GM18909 (cell line): ENCODE results near the gene ETHE1.
A peak's percentile ranks its signal among the peaks of the same experiment; 100 is the strongest.
"Not testable (repeated sequence)": the region's sequence is repeated elsewhere in the genome, so short reads cannot be mapped to it uniquely, and the experiment has no call there.

ENCODE experiments used
- ATAC-seq: cut with Tn5 transposase; IDR thresholded peaks from one replicate; pipeline ENCODE4 v1.9.1; 2021; ENCODE audit warnings: mild to moderate bottlenecking; ENCODE audit not compliant: unreplicated experiment, poor library complexity

The ETHE1 gene

DNA sequence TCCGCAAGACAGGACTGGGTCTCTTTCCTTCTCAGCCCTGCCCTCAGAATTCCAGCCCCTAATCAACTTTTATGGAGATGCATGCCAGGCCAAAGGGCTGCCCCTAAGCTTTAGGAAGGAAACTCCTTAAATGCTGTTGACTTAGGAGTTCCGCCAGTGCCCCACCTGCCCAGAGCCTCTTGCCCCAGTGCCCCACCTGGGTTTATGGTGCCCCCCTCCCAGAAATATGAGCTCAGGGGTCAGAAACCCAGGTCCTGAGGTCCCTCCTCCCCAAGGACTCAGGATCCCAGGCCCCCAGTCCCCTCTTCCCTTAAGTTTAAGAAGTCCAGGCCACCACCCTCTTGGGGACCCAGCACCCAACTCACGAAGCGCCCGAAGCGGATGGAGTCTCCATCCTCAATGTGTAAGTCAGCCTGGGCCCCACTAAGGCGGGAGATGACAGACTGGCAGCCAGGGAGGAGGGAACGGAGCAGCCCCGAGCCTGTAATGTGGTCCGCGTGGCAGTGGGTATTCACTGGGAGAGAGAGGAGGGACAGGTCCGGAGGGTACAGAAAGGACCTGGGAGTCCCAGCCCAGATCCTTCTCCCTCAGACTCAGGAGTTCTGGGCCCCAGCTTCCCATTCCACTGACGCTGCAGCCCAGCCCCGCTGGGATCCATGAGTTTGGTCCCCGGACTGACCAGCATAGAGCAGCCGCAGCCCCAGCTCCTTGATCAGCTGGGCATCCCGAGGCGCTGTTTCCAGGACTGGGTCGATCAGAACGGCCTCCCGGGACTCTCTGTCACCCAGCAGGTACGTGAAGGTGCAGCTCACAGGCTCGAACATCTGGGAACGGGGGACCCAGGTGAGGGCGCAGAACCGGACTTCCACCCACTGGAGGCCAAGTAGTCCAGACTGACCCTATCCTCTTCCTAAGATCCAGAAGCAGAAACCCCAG, 897 bp downstream of the ETHE1 start:
- no peak for ATAC-seq

DNA sequence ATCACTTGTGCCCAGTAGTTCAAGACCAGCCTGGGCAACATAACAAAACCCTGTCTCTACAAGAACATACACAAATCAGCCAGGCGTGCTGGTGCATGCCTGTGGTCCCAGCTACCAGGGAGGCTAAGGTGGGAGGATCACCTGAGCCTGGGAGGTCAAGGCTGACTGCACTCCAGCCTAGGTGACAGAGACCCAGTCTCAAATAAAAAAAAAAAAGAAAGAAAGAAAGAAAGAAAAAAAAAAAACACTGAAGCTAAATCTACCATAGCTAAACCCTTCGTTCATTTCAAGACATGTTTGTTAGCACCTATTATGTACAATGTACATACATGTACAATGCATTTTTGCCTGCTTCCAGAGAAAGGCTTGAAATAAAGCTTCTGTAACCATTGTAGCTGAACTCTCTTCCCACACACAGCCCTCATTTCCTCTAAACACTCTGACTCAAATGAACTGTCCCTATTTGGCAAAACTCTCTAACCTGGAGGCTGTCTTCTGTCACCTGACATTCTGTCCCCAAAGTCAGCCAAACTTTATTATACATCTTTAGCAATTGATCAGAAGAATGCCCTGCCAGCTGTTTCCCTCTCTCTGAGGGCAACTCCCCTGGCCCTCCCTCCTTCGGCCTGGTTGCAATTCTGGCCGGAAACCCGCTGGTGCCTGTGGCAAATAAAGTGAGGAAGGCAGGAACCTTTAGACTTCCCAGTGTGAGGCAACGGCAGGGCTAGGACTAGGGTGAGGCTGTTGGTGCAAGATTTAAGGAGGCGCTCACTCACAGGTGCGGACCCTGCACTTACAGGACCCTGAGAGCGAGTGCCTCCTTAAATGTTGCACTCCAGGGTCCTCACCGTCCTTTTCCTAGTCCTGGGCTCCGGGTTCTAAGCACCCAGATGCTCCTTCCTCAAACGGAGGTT, 1.8 kb downstream of the ETHE1 start:
- no peak for ATAC-seq

DNA sequence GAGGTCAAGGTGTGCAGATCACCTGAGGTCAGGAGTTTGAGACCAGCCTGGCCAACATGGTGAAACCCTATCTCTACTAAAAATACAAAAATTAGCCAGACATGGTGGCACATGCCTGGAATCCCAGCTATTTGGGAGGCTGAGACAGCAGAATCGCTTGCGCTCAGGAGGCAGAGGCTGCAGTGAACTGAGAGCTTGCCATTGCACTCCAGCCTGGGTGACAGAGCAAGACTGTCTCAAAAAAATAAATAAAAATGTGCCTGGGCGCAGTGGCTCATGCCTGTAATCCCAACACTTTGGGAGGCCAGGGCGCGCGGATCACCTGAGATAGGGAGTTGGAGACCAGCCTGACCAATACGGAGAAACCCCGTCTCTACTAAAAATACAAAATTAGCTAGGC, 3.3 kb downstream of the ETHE1 start:
- not testable (repeated sequence) for ATAC-seq

DNA sequence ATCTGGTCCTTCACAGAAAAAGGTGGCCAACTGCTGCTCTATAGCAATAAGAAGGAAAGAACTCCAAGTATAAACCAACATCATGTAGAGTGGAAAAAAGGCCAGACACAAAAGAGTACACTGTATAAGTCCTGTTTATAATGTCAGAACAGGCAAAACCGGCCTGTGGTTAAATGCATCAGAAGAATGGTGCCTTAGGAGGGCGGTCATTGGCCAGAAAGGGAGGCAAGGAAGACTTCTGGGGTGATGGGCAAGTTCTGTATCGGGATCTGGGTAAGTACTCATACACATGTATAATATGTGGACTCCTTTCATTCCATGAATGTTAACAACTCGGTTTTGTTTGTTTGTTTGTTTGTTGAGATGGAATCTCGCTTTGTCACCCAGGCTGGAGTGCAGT, 4.1 kb downstream of the ETHE1 start:
- no peak for ATAC-seq

DNA sequence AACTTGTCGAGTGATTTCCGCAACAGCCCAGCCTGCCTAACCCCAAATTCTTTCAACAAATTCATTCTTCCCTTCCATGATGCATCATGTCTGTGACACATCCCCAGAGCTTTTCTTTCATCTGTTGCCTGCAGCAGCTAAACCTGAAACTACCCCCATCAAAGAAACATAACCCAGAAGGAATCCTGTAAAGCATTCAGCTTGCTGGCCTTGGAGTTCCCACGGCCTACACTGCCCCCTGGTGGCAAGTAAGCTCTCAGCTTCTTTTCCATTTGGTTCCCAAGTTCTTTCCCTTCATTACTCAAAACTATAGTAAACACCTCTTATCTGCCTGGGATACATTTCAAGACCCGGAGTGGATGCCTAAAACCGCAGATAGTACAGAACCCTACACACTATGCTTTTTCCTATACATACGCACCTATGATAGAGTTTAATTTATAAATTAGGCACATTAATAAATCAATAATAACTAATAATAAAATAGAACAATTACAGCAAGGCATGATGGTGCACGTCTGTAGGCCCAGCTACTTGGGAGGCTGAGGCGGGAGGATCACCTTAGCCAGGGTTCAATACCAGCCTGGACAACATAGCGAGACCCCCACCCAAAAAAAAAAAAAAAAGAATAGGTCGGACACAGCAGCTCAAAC, 7.4 kb downstream of the ETHE1 start:
- ATAC-seq = no peak

DNA sequence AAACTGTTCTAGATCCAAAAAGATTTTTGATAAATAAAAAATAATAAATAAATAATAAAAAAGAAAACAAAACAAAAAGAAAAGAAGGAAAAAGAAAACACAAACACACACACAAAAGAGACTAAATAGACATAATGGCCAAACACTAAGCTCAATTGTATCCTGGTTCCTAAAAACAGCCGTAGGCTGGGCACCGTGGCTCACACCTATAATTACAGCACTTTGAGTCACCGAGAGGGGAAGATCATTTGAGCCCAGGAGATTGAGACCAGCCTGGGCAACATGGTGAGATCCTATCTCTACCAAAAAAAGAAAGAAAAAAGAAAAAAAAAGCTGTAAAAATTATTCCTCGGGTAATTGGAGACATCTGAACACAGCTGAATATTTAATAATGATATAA, 8.9 kb downstream of the ETHE1 start:
- no peak for ATAC-seq

DNA sequence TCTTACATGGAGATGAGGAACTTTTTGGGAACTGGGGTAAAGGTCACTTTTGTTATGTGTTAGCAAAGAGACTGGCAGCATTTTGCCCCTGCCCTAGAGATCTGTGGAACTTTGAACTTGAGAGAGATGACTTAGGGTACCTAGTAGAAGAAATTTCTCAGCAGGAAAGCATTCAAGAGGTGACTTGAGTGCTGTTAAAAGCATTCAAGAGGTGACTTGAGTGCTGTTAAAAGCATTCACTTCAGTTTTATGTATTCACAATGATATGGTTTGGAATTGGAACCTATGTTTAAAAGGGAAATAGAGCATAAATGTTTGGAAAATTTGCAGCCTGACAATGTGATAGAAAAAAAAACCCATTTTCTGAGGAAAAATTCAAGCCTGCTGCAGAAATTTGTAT, 14.6 kb downstream of the ETHE1 start:
- not testable (repeated sequence) for ATAC-seq

DNA sequence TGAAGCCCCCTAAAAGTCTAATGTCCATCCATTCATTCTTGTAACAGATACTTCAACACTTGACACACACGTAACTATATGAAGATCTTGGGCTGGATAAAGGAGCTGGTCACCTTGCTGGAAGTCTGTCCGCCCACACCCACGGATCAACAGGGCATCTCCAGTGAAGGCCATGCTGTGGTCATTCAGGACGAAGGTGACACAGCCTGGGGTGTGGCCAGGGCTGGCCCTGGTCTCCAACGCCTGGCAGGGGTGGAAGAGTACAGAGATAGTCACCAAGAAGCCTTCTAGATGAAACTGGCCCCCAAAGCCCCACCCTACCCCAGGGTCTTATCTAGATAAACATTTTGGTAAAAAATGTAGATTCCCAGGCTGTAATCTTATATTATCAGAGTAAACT, 15.7 kb downstream of the ETHE1 start:
- ATAC-seq = no peak

DNA sequence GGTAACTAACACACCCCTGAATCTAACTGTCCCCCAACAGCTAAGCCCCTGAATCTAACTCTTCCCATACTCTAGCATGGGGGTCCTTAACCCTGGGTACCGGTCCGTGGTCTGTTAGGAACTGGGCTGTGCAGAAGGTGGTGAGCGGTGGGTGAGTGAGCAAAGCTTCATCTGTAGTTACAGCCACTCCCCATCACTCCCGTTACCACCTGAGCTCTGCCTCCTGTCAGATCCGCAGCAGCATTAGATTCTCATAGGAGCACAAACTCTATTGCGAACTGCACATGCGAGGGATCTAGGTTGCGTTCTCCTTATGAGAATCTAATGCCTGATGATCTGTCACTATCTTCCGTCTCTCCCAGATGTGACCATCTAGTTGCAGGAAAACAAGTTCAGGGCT, 16.3 kb downstream of the ETHE1 start:
- no peak for ATAC-seq

DNA sequence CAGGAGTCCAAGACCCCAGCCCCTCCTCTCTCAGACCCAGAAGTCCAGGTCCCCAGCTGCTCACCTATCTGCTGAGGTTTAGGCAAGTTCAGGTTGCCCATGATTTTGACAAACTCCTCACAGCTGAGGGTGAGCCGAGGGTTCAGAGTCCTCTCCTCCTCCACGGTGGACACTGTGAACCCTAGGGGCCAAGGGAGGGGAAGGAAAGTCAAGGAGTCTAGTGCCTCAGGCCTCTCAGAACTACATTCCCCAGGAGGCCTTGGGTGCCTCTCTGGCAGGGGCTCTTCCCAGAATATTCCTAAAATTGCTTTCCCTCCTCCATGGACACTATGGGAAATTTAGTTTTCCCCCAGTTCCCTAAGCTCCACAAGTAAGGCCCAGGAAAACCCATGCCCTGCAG, 19.1 kb downstream of the ETHE1 start:
- ATAC-seq = no peak

DNA sequence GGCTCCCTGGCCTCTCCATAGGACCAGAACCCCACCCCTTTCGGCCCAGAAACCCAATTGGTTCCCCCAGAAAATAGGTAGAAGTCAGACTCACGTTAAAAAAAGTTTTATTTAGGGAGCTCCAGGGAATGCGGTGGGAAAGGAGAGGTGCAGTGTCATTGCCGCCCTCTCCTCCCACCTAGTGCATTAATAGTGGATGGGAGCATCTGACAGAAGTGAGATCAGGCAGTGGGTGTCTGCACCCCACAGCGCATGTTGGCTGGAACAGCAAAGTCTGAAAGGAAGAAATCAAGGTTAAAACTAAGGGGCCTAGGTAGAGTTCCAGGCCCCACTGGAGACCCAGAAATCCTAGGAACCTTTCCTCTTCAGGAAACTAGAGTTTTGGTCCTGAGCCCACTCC, 20.4 kb downstream of the ETHE1 start:
- ATAC-seq = no peak

DNA sequence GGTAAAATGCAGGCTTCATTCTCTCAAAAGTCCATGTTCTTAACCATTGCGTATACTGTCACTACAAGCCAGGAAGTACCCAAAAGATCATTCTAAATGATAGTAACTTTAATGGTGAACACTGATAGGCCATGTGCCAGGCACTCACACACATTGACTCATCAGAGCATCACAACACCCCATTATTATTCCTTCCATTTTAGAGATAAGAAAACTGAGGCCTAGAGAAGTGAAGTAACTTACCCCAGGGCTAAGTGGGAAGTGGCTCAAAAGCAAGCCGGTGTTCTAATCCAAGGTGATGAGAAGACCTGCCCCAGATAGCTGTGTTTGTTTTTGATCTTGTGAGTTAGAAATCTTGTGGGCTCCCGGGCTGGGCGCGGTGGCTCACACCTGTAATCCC, 21.1 kb downstream of the ETHE1 start:
- no peak for ATAC-seq

DNA sequence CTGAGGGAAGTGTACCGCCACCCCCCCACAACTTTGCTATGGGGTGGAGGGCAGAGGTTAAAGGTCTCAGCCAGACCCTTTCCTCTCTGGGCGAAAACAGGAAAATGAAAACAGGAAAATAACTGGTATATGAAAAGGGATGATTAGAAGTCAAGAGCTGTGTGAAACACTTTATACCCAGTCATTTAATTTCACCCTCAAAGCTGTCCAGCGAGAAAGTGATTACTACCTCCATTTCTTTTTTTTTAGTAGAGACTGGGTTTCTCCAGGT, 21.9 kb downstream of the ETHE1 start:
- ATAC-seq = no peak

DNA sequence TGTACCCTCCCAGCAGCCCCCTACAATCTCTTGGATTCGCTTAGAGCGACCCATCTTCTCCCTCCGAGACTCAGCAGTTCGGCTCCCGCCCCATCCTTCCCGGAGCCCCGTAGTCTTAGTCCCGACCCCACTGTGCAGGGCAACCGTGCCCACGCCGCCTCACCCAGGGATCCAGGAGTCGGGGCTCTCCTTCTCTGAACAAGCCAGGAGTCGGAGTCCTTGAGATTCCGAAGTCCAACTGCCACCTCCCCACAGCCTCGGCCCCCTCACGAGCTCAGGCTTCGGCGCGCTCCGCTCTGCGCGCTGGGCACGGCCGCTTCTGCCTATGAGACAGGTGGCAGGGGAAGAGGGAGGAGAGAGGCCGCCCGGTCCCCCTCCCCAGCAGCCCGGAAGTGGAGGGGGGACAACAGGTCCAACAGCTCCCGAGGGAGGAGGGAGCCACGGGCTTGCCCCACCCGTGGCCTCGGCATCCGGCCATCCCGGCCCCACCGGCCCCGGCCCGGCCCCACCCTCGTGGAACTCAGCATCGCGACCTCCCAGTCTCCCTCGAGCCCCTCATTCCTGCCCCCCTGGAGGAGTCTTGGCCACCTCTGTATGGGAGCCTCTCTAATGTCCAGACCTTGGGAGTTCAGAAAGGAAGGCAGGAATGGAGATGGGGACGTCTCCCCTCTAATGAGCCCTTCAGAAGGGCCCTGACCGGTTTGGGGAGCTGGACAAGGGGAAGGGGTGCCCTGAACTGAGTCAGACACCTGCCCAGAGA, 22.4 kb downstream of the ETHE1 start, which contains the start of gene PHLDB3:
Gene PHLDB3 (minus strand): TSS at position 321 of the 760 bp plus-strand sequence. CDS start 628 bp downstream, outside the sequence.
- ATAC-seq = peak; percentile 11

DNA sequence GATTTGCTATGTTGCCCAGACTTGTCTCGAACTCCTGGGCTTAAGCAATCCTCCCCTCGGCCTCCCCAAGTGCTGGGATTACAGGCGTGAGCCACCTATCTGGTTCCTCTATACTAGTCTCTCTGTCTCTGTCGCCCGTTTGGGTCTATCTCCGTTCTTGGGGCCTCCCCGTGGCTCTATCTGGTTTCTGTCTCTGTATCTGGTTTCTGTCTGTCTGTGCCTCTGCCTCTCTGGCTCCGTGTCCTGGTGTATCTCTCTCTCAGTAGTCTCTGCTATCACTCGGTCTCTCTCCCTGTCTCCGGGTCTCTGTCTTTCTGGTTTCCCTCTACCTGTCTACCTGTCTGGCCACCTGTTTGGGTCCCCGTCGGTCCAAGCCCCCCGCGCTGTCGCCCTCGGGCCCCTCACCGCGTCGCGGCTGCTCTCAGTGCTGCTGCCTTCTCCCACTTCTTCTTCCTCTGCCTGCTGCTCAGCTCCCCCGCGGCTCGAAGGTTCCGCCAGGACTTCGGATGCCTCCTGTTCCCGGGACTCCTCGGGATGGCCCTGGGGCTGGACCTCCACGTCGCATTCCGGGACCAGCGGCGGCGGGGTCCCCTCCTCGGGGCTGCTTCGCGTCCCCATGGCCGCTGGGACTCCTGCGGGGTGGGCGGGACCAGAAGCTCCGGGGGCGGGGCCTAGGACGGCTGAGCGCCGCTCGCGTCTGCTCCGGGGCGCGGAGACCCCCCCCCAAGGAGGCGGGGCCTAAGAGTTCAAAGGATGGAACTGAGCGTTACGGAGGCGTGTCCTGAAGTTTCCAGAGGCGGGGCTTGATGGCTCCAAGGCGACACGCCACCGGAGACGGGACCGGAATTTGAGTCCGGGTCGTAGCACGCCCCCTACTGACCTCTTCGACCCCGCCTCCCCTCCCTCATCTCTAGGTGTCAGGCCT, 23.2 kb downstream of the ETHE1 start:
- peak; percentile 88 for ATAC-seq

DNA sequence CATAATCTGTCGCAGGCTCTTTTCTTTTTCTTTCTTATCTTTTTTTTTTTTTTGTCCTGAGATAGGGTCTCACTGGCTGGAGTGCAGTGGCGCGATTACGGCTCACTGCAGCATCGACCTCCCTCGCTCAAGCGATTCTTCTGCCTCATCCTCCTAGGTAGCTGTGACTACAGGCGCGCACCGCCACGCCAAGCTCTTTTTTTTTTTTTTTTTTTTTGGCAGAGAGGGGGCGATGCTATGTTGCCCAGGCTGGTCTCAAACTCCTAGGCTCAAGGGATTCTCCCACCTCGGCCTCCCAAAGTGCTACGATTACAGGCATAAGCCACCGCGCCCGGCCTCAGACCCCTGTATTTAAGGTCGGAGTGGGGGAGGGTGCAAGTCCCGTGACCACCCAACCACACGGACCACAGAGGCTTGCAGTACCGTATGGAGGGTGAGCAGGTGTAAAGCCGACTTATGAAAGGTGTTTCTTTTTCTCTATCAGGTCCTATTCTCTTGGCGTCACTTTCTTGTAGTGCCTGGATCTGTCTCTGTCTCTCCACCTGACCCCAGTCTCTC, 24.5 kb downstream of the ETHE1 start:
- no peak for ATAC-seq

DNA sequence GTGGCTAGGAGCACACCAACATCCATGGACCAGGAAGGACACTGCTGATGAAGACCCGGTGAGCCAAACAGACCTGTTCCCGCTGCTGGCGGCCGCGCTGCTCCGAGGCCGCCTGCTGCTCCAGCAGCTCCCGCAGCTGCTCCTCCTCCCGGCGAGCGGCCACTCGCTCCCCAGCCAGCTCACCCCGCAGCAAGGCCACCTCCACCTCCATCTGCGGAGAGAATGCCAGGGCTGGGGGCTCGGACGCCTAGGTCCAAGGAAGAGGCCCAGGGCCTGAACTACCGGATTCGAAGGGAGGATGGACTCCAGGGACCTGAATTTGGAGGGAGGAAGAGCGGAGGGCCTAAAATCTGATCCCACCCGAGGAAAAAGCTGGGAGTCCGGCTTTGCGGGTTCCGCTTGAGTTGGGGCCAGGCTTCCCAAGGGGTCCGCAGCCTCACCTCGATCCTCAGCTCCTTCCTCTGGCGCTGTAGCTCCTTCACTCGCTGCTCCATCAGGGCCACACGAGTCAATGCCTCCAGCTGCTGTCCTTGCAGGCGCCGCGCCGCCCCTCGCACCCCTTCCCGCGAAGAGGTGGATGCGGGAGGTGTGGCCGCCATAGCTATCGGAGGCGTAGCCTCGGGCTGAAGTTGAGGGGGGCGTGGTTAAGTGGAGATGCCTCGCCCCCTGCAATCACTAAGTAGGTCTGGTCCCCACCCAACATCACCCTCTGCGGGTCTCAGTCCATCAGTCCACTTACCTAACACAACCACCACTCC, 25.2 kb downstream of the ETHE1 start:
- no peak for ATAC-seq

DNA sequence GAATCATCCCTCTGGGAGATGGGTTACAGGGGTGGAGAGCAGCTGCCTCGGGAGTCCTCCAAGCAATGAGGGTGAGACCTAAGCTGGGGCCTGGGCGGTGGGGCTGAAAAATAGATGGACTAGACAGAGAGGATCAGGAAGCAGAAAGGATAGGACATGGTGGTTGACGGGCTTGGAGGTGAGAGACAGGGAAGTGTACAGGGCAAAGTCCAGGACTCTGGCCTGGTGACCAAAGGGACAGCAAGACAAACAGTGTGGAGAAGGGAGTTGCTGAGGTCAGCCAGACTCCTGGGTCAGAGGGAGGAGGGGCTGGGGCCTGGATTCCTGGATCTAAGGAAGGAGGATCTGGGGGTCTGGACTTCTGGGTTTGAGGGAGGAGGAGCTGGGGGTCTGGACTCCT, 28.0 kb downstream of the ETHE1 start:
- no peak for ATAC-seq
